HepG2 (cell line): ENCODE measurements around the gene SLC35B2. TPM values are rescaled to one million over a fixed set of nuclear protein-coding genes. Genes with fewer than 3 reads are reported as not detected.

ENCODE experiments used
- ATM ChIP-seq: fragments of 450-650 bp; IDR thresholded peaks from 2 replicates; pipeline ENCODE4 v1.7.1; 2017; ENCODE audit warnings: mild to moderate bottlenecking, borderline replicate concordance
- CC2D1A ChIP-seq: sonication (generic); formaldehyde crosslinking; IDR thresholded peaks from 2 replicates; pipeline ENCODE4 v1.8.1; 2023; ENCODE audit warnings: mild to moderate bottlenecking, missing genetic modification reagents
- HMGA1 ChIP-seq: sonication (generic); formaldehyde crosslinking; conservative IDR thresholded peaks from 2 replicates; pipeline ENCODE4 v1.4.0; 2020; ENCODE audit warnings: missing genetic modification reagents
- KAT7 ChIP-seq: IDR thresholded peaks from 2 replicates; pipeline ENCODE4 v1.6.1; 2018; ENCODE audit warnings: borderline replicate concordance, missing compliant biosample characterization
- KLF6 ChIP-seq: IDR thresholded peaks from 2 replicates; pipeline ENCODE4 v1.8.0; 2016; ENCODE audit warnings: missing biosample characterization, missing genetic modification reagents
- NCOA2 ChIP-seq: sonication (generic); formaldehyde crosslinking; IDR thresholded peaks from 2 replicates; pipeline ENCODE4 v1.8.0; 2022; ENCODE audit warnings: inconsistent platforms
- NR0B2 ChIP-seq: sonication (generic); formaldehyde crosslinking; IDR thresholded peaks from 2 replicates; pipeline ENCODE4 v1.4.0; 2020; ENCODE audit warnings: mild to moderate bottlenecking, missing genetic modification reagents
- NR2F2 ChIP-seq: IDR thresholded peaks from 2 replicates; pipeline ENCODE4 v1.6.1; 2012; ENCODE audit warnings: low read depth, inconsistent platforms, borderline replicate concordance
- PCBP2 ChIP-seq: fragments of 200-400 bp; formaldehyde crosslinking; optimal IDR thresholded peaks from 2 replicates; pipeline ENCODE3; 2018; ENCODE audit warnings: low read length, low read depth; ENCODE audit not compliant: poor library complexity, severe bottlenecking
- PPARG ChIP-seq: conservative IDR thresholded peaks from 2 replicates; pipeline ENCODE4 v1.6.1; 2016; ENCODE audit warnings: missing biosample characterization, missing genetic modification reagents
- SP4 ChIP-seq: sonication (generic); formaldehyde crosslinking; IDR thresholded peaks from 2 replicates; pipeline ENCODE4 v1.8.1; 2023; ENCODE audit warnings: mild to moderate bottlenecking, missing genetic modification reagents
- TOE1 ChIP-seq: sonication (generic); formaldehyde crosslinking; IDR thresholded peaks from 2 replicates; pipeline ENCODE4 v1.4.0; 2020; ENCODE audit warnings: mild to moderate bottlenecking, missing genetic modification reagents
- TRIM24 ChIP-seq: sonication (generic); formaldehyde crosslinking; IDR thresholded peaks from 2 replicates; pipeline ENCODE4 v1.8.0; 2022; ENCODE audit warnings: mild to moderate bottlenecking, missing genetic modification reagents
- YEATS4 ChIP-seq: sonication (generic); formaldehyde crosslinking; IDR thresholded peaks from 2 replicates; pipeline ENCODE4 v1.4.0; 2020; ENCODE audit warnings: missing genetic modification reagents, borderline replicate concordance
- ZBTB38 ChIP-seq: sonication (generic); formaldehyde crosslinking; IDR thresholded peaks from 2 replicates; pipeline ENCODE4 v1.5.1; 2020; ENCODE audit warnings: mild to moderate bottlenecking, missing genetic modification reagents
- ZBTB43 ChIP-seq: sonication (generic); formaldehyde crosslinking; conservative IDR thresholded peaks from 2 replicates; pipeline ENCODE4 v1.4.0; 2020; ENCODE audit warnings: missing genetic modification reagents
- ZFP82 ChIP-seq: sonication (generic); formaldehyde crosslinking; IDR thresholded peaks from 2 replicates; pipeline ENCODE4 v1.5.1; 2020; ENCODE audit warnings: mild to moderate bottlenecking, missing genetic modification reagents, borderline replicate concordance
- ZNF251 ChIP-seq: sonication (generic); formaldehyde crosslinking; IDR thresholded peaks from 2 replicates; pipeline ENCODE4 v1.9.0; 2021; ENCODE audit warnings: mild to moderate bottlenecking, missing genetic modification reagents
- ZNF317 ChIP-seq: sonication (generic); formaldehyde crosslinking; IDR thresholded peaks from 2 replicates; pipeline ENCODE4 v1.5.0; 2020; ENCODE audit warnings: mild to moderate bottlenecking, missing genetic modification reagents
- ZNF451 ChIP-seq: sonication (generic); formaldehyde crosslinking; IDR thresholded peaks from 2 replicates; pipeline ENCODE4 v1.5.0; 2020; ENCODE audit warnings: mild to moderate bottlenecking, missing genetic modification reagents
- ZNF567 ChIP-seq: sonication (generic); formaldehyde crosslinking; IDR thresholded peaks from 2 replicates; pipeline ENCODE4 v1.8.1; 2023; ENCODE audit warnings: mild to moderate bottlenecking, missing genetic modification reagents, borderline replicate concordance
- ZNF614 ChIP-seq: IDR thresholded peaks from 2 replicates; pipeline ENCODE4 v1.6.1; 2018; ENCODE audit warnings: missing biosample characterization, missing genetic modification reagents, inconsistent platforms, borderline replicate concordance
- ZNF674 ChIP-seq: sonication (generic); formaldehyde crosslinking; IDR thresholded peaks from 2 replicates; pipeline ENCODE4 v1.5.0; 2020; ENCODE audit warnings: low read depth, mild to moderate bottlenecking, missing genetic modification reagents
- ZNF7 ChIP-seq: IDR thresholded peaks from 2 replicates; pipeline ENCODE4 v1.6.1; 2016; ENCODE audit warnings: missing biosample characterization, missing genetic modification reagents
- ZNF75D ChIP-seq: sonication (generic); formaldehyde crosslinking; IDR thresholded peaks from 2 replicates; pipeline ENCODE4 v1.8.1; 2023; ENCODE audit warnings: missing genetic modification reagents, mild to moderate bottlenecking, borderline replicate concordance
- ZNF773 ChIP-seq: sonication (generic); formaldehyde crosslinking; IDR thresholded peaks from 2 replicates; pipeline ENCODE4 v1.4.0; 2020; ENCODE audit warnings: missing genetic modification reagents, borderline replicate concordance
- polyA plus RNA-seq, 8 experiments: library from polyadenylated mRNA; depleted of rRNA in 3 of 8; stranded (reverse) in 7 of 8; unstranded in 1 of 8; fragments of >200 nt; fragmentation: Illumina TruSeq in 4 of 8; extraction: Trizol in 4 of 8; gene quantifications; 2 replicates each; pipeline versions ENCODE4 v1.2.1 to v1.2.3, GENCODE V29; 2011 to 2016; ENCODE audit warnings: low read depth in 4 of 8, missing spikeins in 1 of 8, mixed read lengths in 1 of 8; ENCODE audit not compliant: insufficient read depth in 1 of 8
- total RNA-seq, 5 experiments: library from RNA; depleted of rRNA; stranded (reverse); fragments of >200 nt; fragmentation: Illumina TruSeq; extraction: Trizol; gene quantifications; 2 replicates each; pipeline ENCODE4 v1.2.3, GENCODE V29; 2016; ENCODE audit warnings: low read depth in 1 of 5
- TF ChIP-seq, protein P1 (sequence below): sonication (generic); formaldehyde crosslinking; IDR thresholded peaks from 2 replicates; pipeline ENCODE4 v1.4.0; 2020; ENCODE audit warnings: missing genetic modification reagents
- TF ChIP-seq, protein P2 (sequence below): sonication (generic); formaldehyde crosslinking; IDR thresholded peaks from 2 replicates; pipeline ENCODE4 v1.4.0; 2020; ENCODE audit warnings: missing genetic modification reagents; ENCODE audit errors: not compliant biosample characterization

SLC35B2 gene
- total and polyA plus RNA-seq, 2 of the 13 experiments (the other 11 are each of a cell fraction or from before 2014, with no cell fraction given) = 61.1 to 148 TPM

DNA sequence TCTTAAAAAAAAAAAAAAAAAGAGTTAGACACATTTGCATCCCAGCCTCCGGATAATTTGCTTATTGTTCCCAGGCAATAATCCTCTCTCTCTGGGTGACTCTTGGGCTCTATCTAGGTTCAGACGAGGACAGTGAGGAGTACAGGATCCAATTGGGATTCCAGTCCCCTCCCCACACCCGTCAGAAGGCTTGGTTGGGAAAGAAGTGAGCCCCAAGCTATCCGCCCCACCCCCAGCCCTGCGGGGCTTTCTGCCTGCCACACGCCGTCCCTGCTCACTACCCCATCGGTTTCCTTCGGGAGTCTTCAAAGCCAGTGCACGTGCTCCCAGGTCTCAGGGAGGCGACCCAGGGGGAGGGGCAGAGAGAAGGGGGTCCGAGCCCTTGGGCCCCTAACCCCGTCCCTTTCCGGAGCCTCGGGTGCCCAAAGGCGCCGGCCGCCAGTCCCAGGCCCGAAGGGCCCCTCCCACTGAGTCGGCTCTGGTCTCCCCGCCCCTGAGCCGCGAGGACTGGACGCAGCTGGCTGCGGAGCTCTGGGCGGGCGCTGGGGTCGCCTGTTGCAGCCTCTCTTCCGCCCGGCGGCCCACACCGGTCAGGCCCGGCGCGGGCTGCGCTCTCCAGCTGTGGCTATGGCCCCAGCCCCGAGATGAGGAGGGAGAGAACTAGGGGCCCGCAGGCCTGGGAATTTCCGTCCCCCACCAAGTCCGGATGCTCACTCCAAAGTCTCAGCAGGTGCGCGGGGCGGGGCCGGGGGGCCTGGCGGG lies 38.1 kb downstream of the SLC35B2 start (continued):
- TF ChIP-seq, protein P1, sequence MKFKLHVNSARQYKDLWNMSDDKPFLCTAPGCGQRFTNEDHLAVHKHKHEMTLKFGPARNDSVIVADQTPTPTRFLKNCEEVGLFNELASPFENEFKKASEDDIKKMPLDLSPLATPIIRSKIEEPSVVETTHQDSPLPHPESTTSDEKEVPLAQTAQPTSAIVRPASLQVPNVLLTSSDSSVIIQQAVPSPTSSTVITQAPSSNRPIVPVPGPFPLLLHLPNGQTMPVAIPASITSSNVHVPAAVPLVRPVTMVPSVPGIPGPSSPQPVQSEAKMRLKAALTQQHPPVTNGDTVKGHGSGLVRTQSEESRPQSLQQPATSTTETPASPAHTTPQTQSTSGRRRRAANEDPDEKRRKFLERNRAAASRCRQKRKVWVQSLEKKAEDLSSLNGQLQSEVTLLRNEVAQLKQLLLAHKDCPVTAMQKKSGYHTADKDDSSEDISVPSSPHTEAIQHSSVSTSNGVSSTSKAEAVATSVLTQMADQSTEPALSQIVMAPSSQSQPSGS = no peak
- peak; percentile 82; the same call in 1 of the 2 replicates for TF ChIP-seq ZBTB38 (CRISPR knock-in tag)
- peak; percentile 49; the same call in 1 of the 2 replicates for TF ChIP-seq ZBTB43 (CRISPR knock-in tag)
- no peak for TF ChIP-seq ZFP82 (CRISPR knock-in tag)
- no peak for TF ChIP-seq KLF6
- TF ChIP-seq, protein P2, sequence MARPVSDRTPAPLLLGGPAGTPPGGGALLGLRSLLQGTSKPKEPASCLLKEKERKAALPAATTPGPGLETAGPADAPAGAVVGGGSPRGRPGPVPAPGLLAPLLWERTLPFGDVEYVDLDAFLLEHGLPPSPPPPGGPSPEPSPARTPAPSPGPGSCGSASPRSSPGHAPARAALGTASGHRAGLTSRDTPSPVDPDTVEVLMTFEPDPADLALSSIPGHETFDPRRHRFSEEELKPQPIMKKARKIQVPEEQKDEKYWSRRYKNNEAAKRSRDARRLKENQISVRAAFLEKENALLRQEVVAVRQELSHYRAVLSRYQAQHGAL (CRISPR knock-in tag) = peak; percentile 64
- no peak for TF ChIP-seq NR2F2
- no peak for TF ChIP-seq NCOA2 (CRISPR knock-in tag)
- no peak for TF ChIP-seq ZNF7 (CRISPR knock-in tag)
- TF ChIP-seq YEATS4 (CRISPR knock-in tag) = peak; percentile 80
- TF ChIP-seq PPARG (CRISPR knock-in tag) = 0 out of 2 replicates have a peak, but pooled peaks have one; percentile 46
- no peak for TF ChIP-seq PCBP2
- peak; percentile 29; the same call in 1 of the 2 replicates for TF ChIP-seq TOE1 (CRISPR knock-in tag)
- TF ChIP-seq ATM = no peak
- 0 out of 2 replicates have a peak, but pooled peaks have one; percentile 30 for TF ChIP-seq ZNF317 (CRISPR knock-in tag)
- 0 out of 2 replicates have a peak, but pooled peaks have one; percentile 45 for TF ChIP-seq KAT7 (CRISPR knock-in tag)
- no peak for TF ChIP-seq ZNF75D (CRISPR knock-in tag)
- 0 out of 2 replicates have a peak, but pooled peaks have one; percentile 70 for TF ChIP-seq ZNF567 (CRISPR knock-in tag)
- TF ChIP-seq ZNF773 (CRISPR knock-in tag) = peak; percentile 87
- no peak for TF ChIP-seq HMGA1 (CRISPR knock-in tag)
- TF ChIP-seq ZNF451 (CRISPR knock-in tag) = peak; percentile 83; the same call in 1 of the 2 replicates
- TF ChIP-seq CC2D1A = 0 out of 2 replicates have a peak, but pooled peaks have one; percentile 71
- peak; percentile 83 for TF ChIP-seq ZNF614 (CRISPR knock-in tag)
- TF ChIP-seq SP4 (CRISPR knock-in tag) = peak; percentile 71
- TF ChIP-seq TRIM24 (CRISPR knock-in tag) = no peak
- no peak for TF ChIP-seq ZNF674 (CRISPR knock-in tag)
- TF ChIP-seq ZNF251 (CRISPR knock-in tag) = no peak
- TF ChIP-seq NR0B2 (CRISPR knock-in tag) = no peak
